ENCODE data around the gene TM9SF3.

The TM9SF3 gene

DNA sequence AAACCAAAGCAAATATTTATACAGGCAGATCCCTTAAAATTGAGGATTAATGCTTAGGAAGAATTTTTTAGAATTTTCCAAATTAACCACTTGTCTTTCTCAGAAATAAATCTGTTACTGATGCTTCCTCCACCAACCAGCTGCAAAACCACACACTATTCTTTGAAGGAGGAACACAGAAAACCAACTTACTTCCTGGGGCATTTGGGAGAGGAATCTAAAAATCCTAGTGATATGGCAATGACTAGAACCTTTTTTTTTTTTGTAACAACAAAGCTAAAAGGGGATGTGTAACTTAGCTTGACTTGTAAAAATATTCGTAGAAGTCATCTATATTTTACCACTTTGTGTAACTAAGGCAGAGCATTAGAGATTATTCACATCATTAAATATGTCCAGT lies 5.1 kb upstream of the TM9SF3 start:
- DNase-seq (ENCODE audit: low spot score): no peak
- ChIA-PET POLR2A (ENCODE audit: low non-redundant PET) (no interaction called here), CTCF (no interaction called here)
- TF ChIP-seq, protein P1, sequence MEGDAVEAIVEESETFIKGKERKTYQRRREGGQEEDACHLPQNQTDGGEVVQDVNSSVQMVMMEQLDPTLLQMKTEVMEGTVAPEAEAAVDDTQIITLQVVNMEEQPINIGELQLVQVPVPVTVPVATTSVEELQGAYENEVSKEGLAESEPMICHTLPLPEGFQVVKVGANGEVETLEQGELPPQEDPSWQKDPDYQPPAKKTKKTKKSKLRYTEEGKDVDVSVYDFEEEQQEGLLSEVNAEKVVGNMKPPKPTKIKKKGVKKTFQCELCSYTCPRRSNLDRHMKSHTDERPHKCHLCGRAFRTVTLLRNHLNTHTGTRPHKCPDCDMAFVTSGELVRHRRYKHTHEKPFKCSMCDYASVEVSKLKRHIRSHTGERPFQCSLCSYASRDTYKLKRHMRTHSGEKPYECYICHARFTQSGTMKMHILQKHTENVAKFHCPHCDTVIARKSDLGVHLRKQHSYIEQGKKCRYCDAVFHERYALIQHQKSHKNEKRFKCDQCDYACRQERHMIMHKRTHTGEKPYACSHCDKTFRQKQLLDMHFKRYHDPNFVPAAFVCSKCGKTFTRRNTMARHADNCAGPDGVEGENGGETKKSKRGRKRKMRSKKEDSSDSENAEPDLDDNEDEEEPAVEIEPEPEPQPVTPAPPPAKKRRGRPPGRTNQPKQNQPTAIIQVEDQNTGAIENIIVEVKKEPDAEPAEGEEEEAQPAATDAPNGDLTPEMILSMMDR (conservative IDR thresholded peaks at IDR 0.05; ENCODE audit: low read depth): no peak
- H3K27ac ChIP-seq: no peak overlapping the region

DNA sequence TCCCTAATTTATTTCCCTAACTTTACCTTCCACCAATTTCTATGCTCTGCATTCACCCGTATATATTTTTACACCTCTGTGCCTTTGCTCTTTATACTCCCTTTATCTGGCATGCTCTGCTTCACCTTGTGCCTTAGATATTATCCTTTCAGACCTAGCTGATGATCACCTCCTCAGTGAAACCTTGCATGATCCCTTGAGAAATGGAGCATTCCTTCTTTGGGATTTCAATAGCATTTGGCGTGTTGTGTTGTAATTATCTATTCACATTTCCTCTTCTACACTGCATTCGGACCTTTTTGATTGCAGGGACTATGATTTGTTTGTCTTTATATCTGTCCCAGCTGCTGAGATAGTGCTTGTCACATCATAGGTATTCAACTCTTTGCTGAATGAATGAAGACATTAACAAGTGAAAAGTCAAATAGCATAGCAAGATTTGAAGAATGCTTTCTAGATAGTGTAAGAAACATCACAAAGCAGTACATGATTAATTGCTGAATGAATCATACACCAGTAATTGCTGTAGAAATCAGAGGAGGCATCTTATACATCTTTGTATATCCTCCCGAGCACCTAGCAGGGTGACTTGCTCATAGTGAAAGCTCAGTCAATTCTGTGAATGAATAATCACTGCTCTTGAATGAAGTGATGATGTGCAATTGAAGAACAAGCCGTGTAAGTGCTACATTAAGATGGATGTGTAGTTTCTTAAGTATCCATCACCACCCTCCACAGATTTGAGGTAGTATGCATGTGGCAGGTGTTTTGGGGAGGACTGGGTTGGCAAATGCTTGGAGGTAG lies 2.0 kb upstream of the TM9SF3 start:
- H3K27ac ChIP-seq: no peak overlapping the region
- ChIA-PET POLR2A (ENCODE audit: low non-redundant PET) (no interaction called here), CTCF (interaction anchor here (1.5 kb wide), 1 partner anchor 20 kb away, joined by 4 read pairs; no protein-coding TSS in a partner anchor)
- DNase-seq (ENCODE audit: low spot score): peak; percentile 51
- TF ChIP-seq, protein P1 (conservative IDR thresholded peaks at IDR 0.05; ENCODE audit: low read depth): no peak

DNA sequence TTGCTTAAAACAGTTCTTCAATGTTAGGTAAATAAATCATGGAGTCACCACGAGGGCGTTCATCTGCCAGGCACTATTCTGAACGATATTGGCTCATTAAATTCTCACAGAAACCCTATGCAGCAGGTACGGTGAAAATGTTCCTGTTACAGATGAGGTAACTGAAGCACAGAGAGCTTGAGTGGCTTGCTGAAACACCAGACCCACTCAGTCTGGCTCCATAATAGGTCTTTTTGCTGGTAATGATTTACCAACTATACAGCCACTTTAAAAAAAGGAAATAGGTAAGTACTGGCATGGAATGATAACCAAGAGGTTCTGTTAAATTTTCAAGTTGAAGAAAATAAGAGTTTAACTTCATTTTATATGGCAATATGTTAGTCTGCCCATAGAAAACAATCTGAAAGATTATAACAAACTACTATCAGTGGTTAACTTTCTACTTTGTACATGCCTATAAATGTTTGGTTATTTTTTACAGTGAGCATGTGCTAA lies 1.3 kb upstream of the TM9SF3 start:
- ChIA-PET POLR2A (ENCODE audit: low non-redundant PET) (interaction anchor here (0.6 kb wide), 1 partner anchor 12 kb away, joined by 4 read pairs; no protein-coding TSS in a partner anchor), CTCF (no interaction called here)
- TF ChIP-seq, protein P1 (conservative IDR thresholded peaks at IDR 0.05; ENCODE audit: low read depth): no peak
- H3K27ac ChIP-seq: no peak overlapping the region
- no peak for DNase-seq (ENCODE audit: low spot score)

DNA sequence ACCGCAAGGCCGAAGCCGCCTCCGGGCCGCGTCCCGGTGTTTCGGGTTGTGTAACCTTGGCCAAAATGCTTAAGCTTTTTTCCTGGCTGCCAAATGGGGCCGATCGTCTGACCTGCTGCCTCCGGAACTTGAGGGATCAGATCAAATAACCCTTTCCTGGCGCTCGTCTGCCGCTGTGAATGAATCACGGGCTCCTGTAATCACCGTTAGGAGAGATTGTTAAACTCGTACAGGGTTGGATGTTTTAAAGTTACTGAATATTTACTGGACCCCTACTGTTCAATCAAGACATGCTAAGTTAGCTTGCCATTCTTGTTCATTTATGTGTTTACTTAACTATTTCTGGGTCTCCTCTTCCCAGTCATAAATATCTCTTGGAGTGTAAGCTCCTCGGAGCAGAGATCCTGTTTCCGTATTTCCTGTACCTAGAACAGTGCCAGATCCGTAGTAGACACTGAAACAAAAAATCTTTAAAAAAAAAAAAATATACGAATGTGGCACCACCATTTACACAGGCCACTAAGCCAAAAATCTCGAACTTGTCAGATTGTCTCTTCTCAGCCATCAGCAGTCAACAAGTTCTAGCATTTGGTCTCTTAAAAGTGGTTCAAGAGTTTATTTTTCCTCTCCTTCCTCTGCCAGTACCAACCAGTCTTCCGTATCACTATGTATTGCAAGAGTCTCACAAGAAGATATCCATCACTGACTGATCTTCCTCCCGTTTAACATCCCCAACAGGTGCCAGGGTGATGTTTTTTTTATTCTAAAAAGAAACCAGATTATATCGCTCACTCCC lies 650 bp upstream of the TM9SF3 start:
- H3K27ac ChIP-seq: peak overlapping the region; percentile 95
- CTCF ChIA-PET: no interaction called here
- peak; percentile 69 for DNase-seq (ENCODE audit: low spot score)
- POLR2A ChIA-PET (ENCODE audit: low non-redundant PET): interaction anchor here (0.6 to 0.7 kb wide), 3 partner anchors 13 to 171 kb away, joined by 3 to 4 read pairs (median 4); no protein-coding TSS in a partner anchor
- TF ChIP-seq, protein P1 (conservative IDR thresholded peaks at IDR 0.05; ENCODE audit: low read depth): no peak

DNA sequence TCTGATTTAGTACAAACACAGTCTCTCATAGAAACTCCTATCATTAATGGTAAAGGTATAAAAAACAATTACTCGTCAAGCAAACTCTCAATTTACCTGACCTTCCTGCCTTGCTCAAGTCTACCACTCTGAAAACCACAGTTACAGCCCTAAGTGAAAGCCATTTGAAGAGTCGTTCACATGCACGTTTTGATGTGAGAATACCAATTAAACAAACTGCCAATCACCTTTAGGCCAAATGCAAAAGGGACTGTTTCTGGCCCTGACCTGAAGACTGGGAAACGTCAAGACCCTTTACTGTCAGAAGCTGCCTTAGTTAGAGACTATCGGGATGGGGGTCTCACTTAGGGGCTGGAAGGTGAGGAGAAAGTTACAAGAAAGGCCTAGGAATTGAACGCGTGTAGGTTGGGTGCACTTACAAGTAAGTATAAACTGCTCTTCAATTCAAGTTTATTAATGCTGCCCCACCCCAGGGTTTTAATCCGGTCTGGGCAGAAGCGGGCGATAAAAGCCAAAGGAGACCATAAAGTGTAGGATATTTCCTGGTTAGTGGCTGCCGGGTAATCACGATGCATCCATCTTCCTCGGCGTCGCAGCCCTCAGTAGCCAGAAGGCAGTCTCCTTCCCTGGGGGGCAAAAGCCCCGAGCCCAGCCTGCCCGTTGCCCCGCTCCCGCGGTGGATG lies 935 bp downstream of the TM9SF3 start:
- peak overlapping the region; percentile 95 for H3K27ac ChIP-seq
- TF ChIP-seq, protein P1 (conservative IDR thresholded peaks at IDR 0.05; ENCODE audit: low read depth): no peak
- ChIA-PET POLR2A (ENCODE audit: low non-redundant PET) (no interaction called here), CTCF (interaction anchor here (0.8 kb wide), 1 partner anchor 370 kb away, joined by 5 read pairs; no protein-coding TSS in a partner anchor)
- peak; percentile 26 for DNase-seq (ENCODE audit: low spot score)

DNA sequence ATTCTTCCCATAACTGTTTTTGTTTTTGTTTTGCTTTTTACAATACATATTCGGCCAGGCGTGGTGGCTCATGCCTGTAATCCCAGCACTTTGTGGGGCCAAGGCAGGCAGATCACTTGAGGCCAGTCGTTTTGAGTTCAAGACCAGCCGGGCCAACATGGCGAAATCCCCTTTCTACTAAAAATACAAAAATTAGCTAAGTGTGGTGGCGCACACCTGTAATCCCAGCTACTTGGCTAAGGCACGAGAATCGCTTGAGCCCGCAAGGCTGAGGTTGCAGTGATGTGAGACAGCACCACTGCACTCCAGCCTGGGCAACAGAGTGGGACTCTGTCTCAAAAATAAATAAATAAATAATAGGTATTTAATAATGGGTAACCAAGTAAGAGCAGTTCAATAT lies 2.3 kb downstream of the TM9SF3 start:
- ChIA-PET POLR2A (ENCODE audit: low non-redundant PET) (no interaction called here), CTCF (interaction anchor here (0.6 kb wide), 1 partner anchor 95 kb away, joined by 5 read pairs; no protein-coding TSS in a partner anchor)
- DNase-seq (ENCODE audit: low spot score): no peak
- H3K27ac ChIP-seq: no peak overlapping the region
- TF ChIP-seq, protein P1 (conservative IDR thresholded peaks at IDR 0.05; ENCODE audit: low read depth): no peak

Measured in RWPE1 (cell line).